Fibroblast of lung (primary cell): Measurements from ENCODE around the gene BCL2. TPM values are rescaled to one million over a fixed set of nuclear protein-coding genes. Genes with fewer than 3 reads are reported as not detected.

ENCODE experiments used
- DNase-seq, 2 donors: peaks; one replicate each; pipeline versions ENCODE4 v3.0.0 to v3.0.0-alpha.2; 2010; ENCODE audit warnings: low read depth in 2 of 2
- H2AFZ ChIP-seq: 2 replicates; pipeline ENCODE4 v1.5.1; 2012; ENCODE audit warnings: low read length, control low read depth, inconsistent platforms
- H3K27ac ChIP-seq: 2 replicates; pipeline ENCODE4 v1.5.1; 2011; ENCODE audit warnings: low read length, control low read depth; ENCODE audit not compliant: insufficient read depth
- H3K27me3 ChIP-seq: 2 replicates; pipeline ENCODE4 v1.5.1; 2011; ENCODE audit warnings: mild to moderate bottlenecking, low read length; ENCODE audit not compliant: control insufficient read depth, insufficient read depth
- H3K36me3 ChIP-seq: 2 replicates; pipeline ENCODE4 v1.5.1; 2011; ENCODE audit warnings: low read length; ENCODE audit not compliant: control insufficient read depth, insufficient read depth
- H3K4me1 ChIP-seq: 2 replicates; pipeline ENCODE4 v1.5.1; 2011; ENCODE audit warnings: low read length; ENCODE audit not compliant: control insufficient read depth, insufficient read depth; ENCODE audit errors: extremely low read depth
- H3K4me2 ChIP-seq: 2 replicates; pipeline ENCODE4 v1.5.1; 2011; ENCODE audit warnings: low read length, control low read depth; ENCODE audit not compliant: insufficient read depth; ENCODE audit errors: extremely low read depth
- H3K4me3 ChIP-seq, 4 experiments: fragments of 200-600 bp in 1 of 4; sonication (generic) in 1 of 4; replicated peaks in 1 of 4; 2 replicates each; pipeline ENCODE4 v1.5.1; 2011 to 2016; ENCODE audit warnings: low read length in 4 of 4, low read depth in 3 of 4, mild to moderate bottlenecking in 3 of 4, control low read depth in 2 of 4, inconsistent platforms in 1 of 4, mixed read lengths in 1 of 4; ENCODE audit not compliant: insufficient read depth in 1 of 4; ENCODE audit errors: control extremely low read depth in 1 of 4
- H3K79me2 ChIP-seq: 2 replicates; pipeline ENCODE4 v1.5.1; 2012; ENCODE audit warnings: mild to moderate bottlenecking, low read length, inconsistent platforms; ENCODE audit not compliant: control insufficient read depth, insufficient read depth
- H3K9ac ChIP-seq: 2 replicates; pipeline ENCODE4 v1.5.1; 2011; ENCODE audit warnings: mild to moderate bottlenecking, low read length, control low read depth; ENCODE audit not compliant: insufficient read depth
- H3K9me3 ChIP-seq: 2 replicates; pipeline ENCODE4 v1.5.1; 2012; ENCODE audit warnings: low read depth, low read length; ENCODE audit not compliant: control insufficient read depth, insufficient read depth
- H4K20me1 ChIP-seq: 2 replicates; pipeline ENCODE4 v1.5.1; 2011; ENCODE audit warnings: low read length; ENCODE audit not compliant: control insufficient read depth, insufficient read depth; ENCODE audit errors: extremely low read depth
- EZH2 ChIP-seq: IDR thresholded peaks from 2 replicates; pipeline ENCODE4 v1.5.1; 2012; ENCODE audit warnings: low read length, control low read depth, mild to moderate bottlenecking; ENCODE audit errors: missing control alignments
- polyA plus RNA-seq, 2 donors: library from polyadenylated mRNA; depleted of rRNA in 1 of 2; stranded (reverse) in 1 of 2; unstranded in 1 of 2; fragments of >200 nt; gene quantifications; 2 replicates each; pipeline ENCODE4 v1.2.1, GENCODE V29; 2011 to 2012; ENCODE audit warnings: missing spikeins in 1 of 2
- total RNA-seq: library from RNA; depleted of rRNA; stranded (reverse); fragments of >200 nt; gene quantifications from 2 replicates; pipeline ENCODE4 v1.2.1, GENCODE V29; 2014
- TF ChIP-seq, protein P1 (sequence below), 2 donors: IDR thresholded peaks in 1 of 2; conservative IDR thresholded peaks in 1 of 2; 1 replicate in 1 of 2; 2 replicates in 1 of 2; pipeline ENCODE4 v1.5.1; 2011 to 2012; ENCODE audit warnings: low read length in 2 of 2, control low read depth in 1 of 2, inconsistent platforms in 1 of 2, low read depth in 1 of 2, mild to moderate bottlenecking in 1 of 2

The BCL2 gene
- total and polyA plus RNA-seq, 2 donors (not counting 1 experiment from before 2014, with no cell fraction given) = 1.5 to 3.6 TPM

DNA sequence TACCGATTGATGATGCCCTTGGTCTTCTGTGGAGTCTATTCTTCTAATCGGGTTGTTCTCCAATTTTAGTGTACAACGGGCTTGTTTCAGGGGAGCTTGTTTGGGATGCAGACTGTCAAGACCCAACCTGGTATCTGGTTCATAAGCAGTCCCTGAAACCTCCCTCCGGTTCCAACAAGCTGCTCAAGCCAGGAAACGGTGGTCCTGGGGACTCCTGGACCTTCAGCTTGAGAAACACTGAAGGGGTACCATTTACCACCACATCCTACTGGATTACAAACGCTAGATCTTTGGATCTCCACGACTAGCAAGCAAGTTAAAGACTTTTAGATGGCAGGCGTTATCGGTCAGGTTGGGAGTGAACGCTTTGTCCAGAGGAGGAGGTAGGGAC is 2.0 kb downstream of the BCL2 start:
- Histone ChIP-seq H3K9ac (no peak overlapping the region), H3K27me3 (no peaks in the 10 kb centered on the region), H3K4me2 (peak overlapping the region; percentile 93), H3K36me3 (no peaks in the 10 kb centered on the region), H3K9me3 (no peaks in the 10 kb centered on the region), H3K79me2 (no peaks in the 10 kb centered on the region), H4K20me1 (no peaks in the 10 kb centered on the region), H2AFZ (no peak overlapping the region), H3K4me1 (peaks cover 3% of the 10 kb centered on the region), H3K4me3 (peak overlapping the region; percentile 38 to 83 (median 81)), H3K27ac (no peak overlapping the region)
- TF ChIP-seq EZH2 = no peak
- TF ChIP-seq, protein P1, sequence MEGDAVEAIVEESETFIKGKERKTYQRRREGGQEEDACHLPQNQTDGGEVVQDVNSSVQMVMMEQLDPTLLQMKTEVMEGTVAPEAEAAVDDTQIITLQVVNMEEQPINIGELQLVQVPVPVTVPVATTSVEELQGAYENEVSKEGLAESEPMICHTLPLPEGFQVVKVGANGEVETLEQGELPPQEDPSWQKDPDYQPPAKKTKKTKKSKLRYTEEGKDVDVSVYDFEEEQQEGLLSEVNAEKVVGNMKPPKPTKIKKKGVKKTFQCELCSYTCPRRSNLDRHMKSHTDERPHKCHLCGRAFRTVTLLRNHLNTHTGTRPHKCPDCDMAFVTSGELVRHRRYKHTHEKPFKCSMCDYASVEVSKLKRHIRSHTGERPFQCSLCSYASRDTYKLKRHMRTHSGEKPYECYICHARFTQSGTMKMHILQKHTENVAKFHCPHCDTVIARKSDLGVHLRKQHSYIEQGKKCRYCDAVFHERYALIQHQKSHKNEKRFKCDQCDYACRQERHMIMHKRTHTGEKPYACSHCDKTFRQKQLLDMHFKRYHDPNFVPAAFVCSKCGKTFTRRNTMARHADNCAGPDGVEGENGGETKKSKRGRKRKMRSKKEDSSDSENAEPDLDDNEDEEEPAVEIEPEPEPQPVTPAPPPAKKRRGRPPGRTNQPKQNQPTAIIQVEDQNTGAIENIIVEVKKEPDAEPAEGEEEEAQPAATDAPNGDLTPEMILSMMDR (conservative IDR thresholded peaks at IDR 0.05 in 1 of 2, IDR thresholded peaks at IDR 0.05 in 1 of 2; ENCODE audit: low read depth in 1 of 2, low read length in 2 of 2) = no peak
- no peak for DNase-seq

DNA sequence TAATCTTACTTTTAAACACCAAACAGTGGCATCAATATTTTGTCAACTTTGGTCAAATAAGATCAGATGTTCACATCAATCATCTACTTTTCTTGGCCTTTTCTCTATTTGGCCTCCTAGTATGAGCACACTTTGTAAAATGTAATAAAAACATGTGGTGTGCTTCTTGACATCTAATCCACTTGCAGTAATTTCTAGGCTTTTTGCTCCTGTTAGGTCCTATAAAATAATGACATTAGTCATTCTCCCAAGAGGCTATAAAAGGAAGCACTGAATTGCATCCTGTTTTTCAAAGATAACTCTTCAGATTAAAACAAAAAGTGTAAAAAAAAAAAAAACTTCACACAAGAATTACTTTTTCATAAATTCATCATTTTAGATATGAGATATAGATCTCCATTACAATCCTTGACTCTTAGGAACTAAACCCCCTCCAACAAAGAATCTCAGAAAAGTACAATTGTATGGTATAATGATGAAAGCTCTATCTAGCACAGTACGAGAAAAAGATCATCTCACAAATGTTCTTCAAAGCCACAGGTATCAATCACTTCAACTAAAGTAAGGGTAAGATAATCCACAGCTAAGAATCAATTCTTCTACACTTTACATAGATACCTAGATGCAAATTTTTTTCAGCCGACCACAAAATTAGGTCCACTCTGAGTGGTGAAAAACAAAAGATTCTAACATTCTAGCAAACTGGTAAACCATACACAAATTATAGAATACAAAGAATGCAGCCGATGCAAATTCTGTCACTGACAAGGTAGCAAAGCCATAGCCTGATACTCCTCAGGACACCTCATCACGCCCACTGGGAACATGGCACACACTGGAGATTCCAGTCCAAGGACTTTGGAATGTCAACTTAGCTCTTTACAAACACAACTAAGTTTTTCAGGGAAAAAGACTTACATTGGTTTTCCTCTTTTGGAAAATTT is 2.7 kb downstream of the BCL2 start:
- no peaks in the 10 kb centered on the region for H4K20me1 ChIP-seq
- H3K4me2 ChIP-seq = peak overlapping the region; percentile 93
- H3K27me3 ChIP-seq = no peaks in the 10 kb centered on the region
- H3K36me3 ChIP-seq = no peaks in the 10 kb centered on the region
- H3K4me3 ChIP-seq = peak overlapping the region in 1 of 4 experiments; percentile 80
- DNase-seq = no peak
- H3K4me1 ChIP-seq = peaks cover 3% of the 10 kb centered on the region
- H3K9me3 ChIP-seq = no peaks in the 10 kb centered on the region
- H2AFZ ChIP-seq = no peak overlapping the region
- TF ChIP-seq EZH2 = no peak
- TF ChIP-seq, protein P1 (conservative IDR thresholded peaks at IDR 0.05 in 1 of 2, IDR thresholded peaks at IDR 0.05 in 1 of 2; ENCODE audit: low read depth in 1 of 2, low read length in 2 of 2) = no peak
- no peak overlapping the region for H3K9ac ChIP-seq
- no peaks in the 10 kb centered on the region for H3K79me2 ChIP-seq
- H3K27ac ChIP-seq = no peak overlapping the region

DNA sequence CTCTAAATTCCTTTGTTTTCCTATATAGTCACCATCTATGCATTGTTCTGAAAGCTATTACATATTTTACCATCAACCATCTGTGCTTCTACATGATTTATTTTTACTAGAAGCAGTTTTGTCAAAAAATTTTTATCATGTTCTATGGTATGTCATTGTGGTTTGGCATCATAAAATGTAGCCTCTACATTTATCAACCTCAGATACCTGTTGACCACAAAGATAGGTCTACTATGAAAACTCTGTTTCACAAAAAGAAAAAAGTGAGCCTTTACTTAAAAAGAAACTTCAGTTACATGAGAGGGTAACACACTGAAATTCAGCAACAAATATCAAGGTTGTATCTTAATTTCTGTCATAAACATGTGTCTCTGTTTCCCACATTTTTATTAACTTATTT is 3.7 kb downstream of the BCL2 start:
- DNase-seq = peak in 1 of 2 donors; percentile 30
- no peak for TF ChIP-seq EZH2
- TF ChIP-seq, protein P1 (conservative IDR thresholded peaks at IDR 0.05 in 1 of 2, IDR thresholded peaks at IDR 0.05 in 1 of 2; ENCODE audit: low read depth in 1 of 2, low read length in 2 of 2) = no peak
- H2AFZ ChIP-seq = no peak overlapping the region
- H3K27me3 ChIP-seq = no peaks in the 10 kb centered on the region
- peaks cover 3% of the 10 kb centered on the region for H3K4me1 ChIP-seq
- H3K4me2 ChIP-seq = no peak overlapping the region
- H4K20me1 ChIP-seq = no peaks in the 10 kb centered on the region
- H3K27ac ChIP-seq = no peak overlapping the region
- H3K9me3 ChIP-seq = no peaks in the 10 kb centered on the region
- H3K79me2 ChIP-seq = no peaks in the 10 kb centered on the region
- no peak overlapping the region for H3K9ac ChIP-seq
- no peaks in the 10 kb centered on the region for H3K36me3 ChIP-seq
- no peak overlapping the region for H3K4me3 ChIP-seq
